HCT116 (cell line): ENCODE results near the gene SECTM1. TPM values are rescaled to one million over a fixed set of nuclear protein-coding genes. Genes with fewer than 3 reads are reported as not detected.
A peak's percentile ranks its signal among the peaks of the same experiment; 100 is the strongest.

Experiments
- ATAC-seq: fragments of 200-7000 bp; cut with Tn5 transposase; 2 replicates; pipeline ENCODE4 v1.9.1; 2020; ENCODE audit warnings: mild to moderate bottlenecking, moderate library complexity
- BruUV-seq: library from RNA; stranded (reverse); fragments of 400-500 nt; replicated peaks from 2 replicates; lab custom pipeline; 2021; lab: Mats Ljungman, UMichigan
- CTCF ChIA-PET: fragments of 300-600 bp; sonication (Branson Sonifier 250); formaldehyde crosslinking; loops from one replicate; lab custom pipeline; 2021; ENCODE audit warnings: antibody characterized with exemption; lab: Charles Lee
- POLR2A ChIA-PET: fragments of 300-600, 350-600 bp; sonication (Branson Sonifier 250); formaldehyde crosslinking; loops from one replicate; lab custom pipeline; 2021; ENCODE audit warnings: antibody characterized with exemption; lab: Charles Lee
- RAD21 ChIA-PET, 2 experiments: fragments of 300-600 bp; sonication (Branson Sonifier 250); formaldehyde crosslinking; loops; one replicate each; lab custom pipeline; 2023; ENCODE audit warnings: low total read pairs in 2 of 2; ENCODE audit not compliant: uncharacterized antibody in 2 of 2, unreplicated experiment in 2 of 2, low non-redundant PET in 1 of 2; lab: Charles Lee
- DNase-seq: peaks from one replicate; pipeline ENCODE4 v3.0.0-alpha.2; 2010; ENCODE audit warnings: low read depth, low spot score
- H2AFZ ChIP-seq: fragments of 200-600 bp; shearing (Covaris generic), sonication (generic); 2 replicates; pipeline ENCODE4 v1.6.1; 2017; ENCODE audit warnings: low read depth, mixed run types, mixed read lengths, antibody characterized with exemption, low read length; ENCODE audit not compliant: poor library complexity, severe bottlenecking
- H3K27ac ChIP-seq: 2 replicates; pipeline ENCODE4 v1.5.1; 2012; ENCODE audit warnings: low read depth, low read length
- H3K27me3 ChIP-seq: fragments of 200-600 bp; sonication (generic); 2 replicates; pipeline ENCODE4 v1.6.1; 2016; ENCODE audit warnings: mixed run types, low read length, mixed read lengths; ENCODE audit not compliant: insufficient read depth
- H3K36me3 ChIP-seq, 2 experiments: fragments of 200-500 bp in 1 of 2; fragments of 200-600 bp in 1 of 2; sonication (Bioruptor generic) in 1 of 2; sonication (generic) in 1 of 2; 2 replicates each; pipeline versions ENCODE4 v1.5.1 to v1.6.1; 2014 to 2016; ENCODE audit warnings: low read length in 2 of 2, inconsistent platforms in 1 of 2, mixed read lengths in 1 of 2, mixed run types in 1 of 2; ENCODE audit not compliant: insufficient read depth in 2 of 2, control insufficient read depth in 1 of 2
- H3K4me1 ChIP-seq, 2 experiments: fragments of 200-600 bp in 1 of 2; sonication (generic) in 1 of 2; 2 replicates each; pipeline versions ENCODE4 v1.5.1 to v1.6.1; 2012 to 2017; ENCODE audit warnings: low read length in 2 of 2, inconsistent platforms in 1 of 2, mild to moderate bottlenecking in 1 of 2, mixed read lengths in 1 of 2, mixed run types in 1 of 2, moderate library complexity in 1 of 2; ENCODE audit not compliant: insufficient read depth in 2 of 2, control insufficient read depth in 1 of 2
- H3K4me2 ChIP-seq: fragments of 200-600 bp; sonication (generic); 2 replicates; pipeline ENCODE4 v1.6.1; 2017; ENCODE audit warnings: mixed run types, low read length, mixed read lengths
- H3K4me3 ChIP-seq, 2 experiments: fragments of 200-600 bp in 1 of 2; sonication (generic) in 1 of 2; replicated peaks in 1 of 2; 2 replicates each; pipeline ENCODE4 v1.5.1; 2011 to 2016; ENCODE audit warnings: low read length in 2 of 2, control low read depth in 1 of 2, low read depth in 1 of 2, mild to moderate bottlenecking in 1 of 2, mixed read lengths in 1 of 2, mixed run types in 1 of 2
- H3K79me2 ChIP-seq: fragments of 200-600 bp; sonication (generic); 2 replicates; pipeline ENCODE4 v1.6.1; 2017; ENCODE audit warnings: mild to moderate bottlenecking, mixed run types, low read length, moderate library complexity, mixed read lengths; ENCODE audit not compliant: insufficient read depth
- H3K9ac ChIP-seq: fragments of 200-600 bp; sonication (generic); 2 replicates; pipeline ENCODE4 v1.6.1; 2016; ENCODE audit warnings: low read length, mixed read lengths
- H3K9me2 ChIP-seq: fragments of 200-600 bp; sonication (generic), shearing (Covaris generic); 2 replicates; pipeline ENCODE4 v1.6.1; 2017; ENCODE audit warnings: mixed run types, mild to moderate bottlenecking, moderate library complexity; ENCODE audit not compliant: insufficient read depth
- H3K9me3 ChIP-seq, 2 experiments: fragments of 200-500 bp in 1 of 2; fragments of 200-600 bp in 1 of 2; sonication (Bioruptor generic) in 1 of 2; sonication (generic) in 1 of 2; 2 replicates each; pipeline ENCODE4 v1.6.1; 2014 to 2017; ENCODE audit warnings: low read length in 2 of 2, mixed read lengths in 2 of 2, inconsistent platforms in 1 of 2, low read depth in 1 of 2, mild to moderate bottlenecking in 1 of 2, mixed run types in 1 of 2, moderate library complexity in 1 of 2; ENCODE audit not compliant: control insufficient read depth in 1 of 2, insufficient read depth in 1 of 2
- H4K20me1 ChIP-seq: fragments of 200-600 bp; sonication (generic), shearing (Covaris generic); 2 replicates; pipeline ENCODE4 v1.6.1; 2017; ENCODE audit warnings: mixed run types, mild to moderate bottlenecking, moderate library complexity; ENCODE audit not compliant: insufficient read depth
- CBX3 ChIP-seq: IDR thresholded peaks from 2 replicates; pipeline ENCODE4 v1.6.1; 2012; ENCODE audit warnings: low read depth
- EGR1 ChIP-seq: IDR thresholded peaks from 2 replicates; pipeline ENCODE4 v1.6.1; 2012; ENCODE audit warnings: low read depth
- ELF1 ChIP-seq: IDR thresholded peaks from 2 replicates; pipeline ENCODE4 v1.6.1; 2012; ENCODE audit warnings: low read depth, borderline replicate concordance
- EZH2 ChIP-seq: fragments of 200-600 bp; sonication (generic); IDR thresholded peaks from 2 replicates; pipeline ENCODE4 v1.6.1; 2017; ENCODE audit warnings: antibody characterized with exemption, mixed run types
- EZH2phosphoT487 ChIP-seq: fragments of 200-600 bp; IDR thresholded peaks from 2 replicates; pipeline ENCODE4 v1.6.1; 2018; ENCODE audit warnings: antibody characterized with exemption, borderline replicate concordance
- FOSL1 ChIP-seq: IDR thresholded peaks from 2 replicates; pipeline ENCODE4 v1.6.1; 2012; ENCODE audit warnings: low read depth
- JUND ChIP-seq: IDR thresholded peaks from 2 replicates; pipeline ENCODE4 v1.6.1; 2012
- POLR2A ChIP-seq: IDR thresholded peaks from 2 replicates; pipeline ENCODE4 v1.7.0; 2011; ENCODE audit warnings: borderline replicate concordance; ENCODE audit not compliant: insufficient read depth, insufficient read length; ENCODE audit errors: extremely low read depth
- POLR2AphosphoS5 ChIP-seq: IDR thresholded peaks from 2 replicates; pipeline ENCODE4 v1.6.1; 2011; ENCODE audit warnings: mild to moderate bottlenecking, low read depth, low read length, moderate library complexity
- RAD21 ChIP-seq: IDR thresholded peaks from 2 replicates; pipeline ENCODE4 v1.6.1; 2012; ENCODE audit warnings: low read depth, mild to moderate bottlenecking
- REST ChIP-seq: IDR thresholded peaks from 2 replicates; pipeline ENCODE4 v1.6.1; 2012; ENCODE audit warnings: low read depth
- SIN3A ChIP-seq: IDR thresholded peaks from 2 replicates; pipeline ENCODE4 v1.6.1; 2012; ENCODE audit warnings: low read depth
- SP1 ChIP-seq: IDR thresholded peaks from 2 replicates; pipeline ENCODE4 v1.6.1; 2012; ENCODE audit warnings: low read depth
- TCF7L2 ChIP-seq: IDR thresholded peaks from 2 replicates; pipeline ENCODE4 v1.7.0; 2011; ENCODE audit warnings: borderline replicate concordance, inconsistent platforms; ENCODE audit not compliant: insufficient read depth, insufficient read length; ENCODE audit errors: extremely low read depth
- YY1 ChIP-seq: IDR thresholded peaks from 2 replicates; pipeline ENCODE4 v1.6.1; 2011; ENCODE audit warnings: low read length, low read depth, moderate library complexity, mild to moderate bottlenecking; ENCODE audit not compliant: insufficient replicate concordance; ENCODE audit errors: extremely low read depth
- ZNF274 ChIP-seq: fragments of 200-500 bp; sonication (Bioruptor generic); IDR thresholded peaks from 2 replicates; pipeline ENCODE4 v1.6.1; 2014; ENCODE audit warnings: mild to moderate bottlenecking, low read depth, low read length, inconsistent platforms
- intact Hi-C: fragments of 100-400 bp; cut with micrococcal nuclease; formaldehyde crosslinking; loops from 2 replicates; pipeline ENCODE4 v1.10.0; 2022
- total RNA-seq: library from RNA; stranded (reverse); gene quantifications from one replicate; pipeline ENCODE4 v1.2.1, GENCODE V29; 2021; ENCODE audit not compliant: unreplicated experiment
- TF ChIP-seq, protein P1 (sequence below): IDR thresholded peaks from 2 replicates; pipeline ENCODE4 v1.6.1; 2012
- TF ChIP-seq, protein P2 (sequence below): IDR thresholded peaks from 2 replicates; pipeline ENCODE4 v1.6.1; 2012

The SECTM1 gene
- total RNA-seq, 1 experiment from 2014 or later: 6.8 TPM

DNA sequence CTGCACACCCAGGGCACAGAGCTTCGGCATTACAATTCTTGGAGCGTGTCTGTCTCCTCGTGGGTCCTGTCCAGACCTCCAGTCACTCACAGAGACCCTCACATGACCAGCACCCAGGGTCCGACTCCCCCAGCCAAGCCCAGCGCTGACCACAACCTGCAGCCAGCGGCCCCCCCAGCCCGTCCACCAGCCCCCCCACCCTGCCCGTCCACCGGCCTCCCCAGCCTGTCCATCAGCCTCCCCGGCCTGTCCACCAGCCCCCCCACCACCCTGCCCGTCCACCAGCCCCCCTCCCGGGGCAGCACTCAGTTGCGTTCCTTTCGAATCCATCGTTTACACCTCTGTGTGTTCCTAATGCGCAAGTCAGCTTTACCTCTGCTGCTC lies 5.8 kb downstream of the SECTM1 start:
- RAD21 ChIA-PET: no interaction called here
- Histone ChIP-seq H3K4me3 (no peak overlapping the region), H3K27me3 (no peaks in the 10 kb centered on the region), H3K9me3 (no peaks in the 10 kb centered on the region), H3K9ac (no peak overlapping the region), H3K9me2 (no peaks in the 10 kb centered on the region), H3K79me2 (no peaks in the 10 kb centered on the region; the same call in 1 of the 2 replicates), H3K4me2 (peak overlapping the region; percentile 10; the same call in 1 of the 2 replicates), H3K27ac (no peak overlapping the region), H4K20me1 (no peaks in the 10 kb centered on the region), H2AFZ (no peak overlapping the region), H3K36me3 (no peaks in the 10 kb centered on the region), H3K4me1 (peaks cover 27 to 58% of the 10 kb centered on the region in 2 experiments)
- no peak for TF ChIP-seq YY1
- no peak for TF ChIP-seq FOSL1
- TF ChIP-seq CBX3: no peak
- TF ChIP-seq ELF1: no peak
- no peak for TF ChIP-seq POLR2A
- no peak for TF ChIP-seq TCF7L2
- no peak for TF ChIP-seq SIN3A
- no peak for TF ChIP-seq SP1
- TF ChIP-seq EGR1: no peak
- no peak for TF ChIP-seq POLR2AphosphoS5
- TF ChIP-seq ZNF274: no peak
- no peak for TF ChIP-seq REST
- TF ChIP-seq EZH2phosphoT487: no peak
- TF ChIP-seq, protein P1, sequence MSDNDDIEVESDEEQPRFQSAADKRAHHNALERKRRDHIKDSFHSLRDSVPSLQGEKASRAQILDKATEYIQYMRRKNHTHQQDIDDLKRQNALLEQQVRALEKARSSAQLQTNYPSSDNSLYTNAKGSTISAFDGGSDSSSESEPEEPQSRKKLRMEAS: no peak
- no peak for TF ChIP-seq EZH2
- no peak for TF ChIP-seq RAD21
- TF ChIP-seq, protein P2, sequence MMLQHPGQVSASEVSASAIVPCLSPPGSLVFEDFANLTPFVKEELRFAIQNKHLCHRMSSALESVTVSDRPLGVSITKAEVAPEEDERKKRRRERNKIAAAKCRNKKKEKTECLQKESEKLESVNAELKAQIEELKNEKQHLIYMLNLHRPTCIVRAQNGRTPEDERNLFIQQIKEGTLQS: no peak
- TF ChIP-seq JUND: no peak
- intact Hi-C loops: no loop called here
- ATAC-seq (no peak), DNase-seq (no peak)
- no TSS peak for BruUV-seq
- POLR2A ChIA-PET: no interaction called here
- CTCF ChIA-PET: no interaction called here
